T-helper 2 cell treated with Interferon-gamma antibody and Interleukin-4, amounts not matched to agents 5 μg/mL and 100 μg/mL, for 36 hours (primary cell): Measurements from ENCODE around the gene PTBP3.
"Not testable (repeated sequence)": the region's sequence is repeated elsewhere in the genome, so short reads cannot be mapped to it uniquely, and the experiment has no call there.

ENCODE experiments used
- DNase-seq: peaks from one replicate; pipeline ENCODE4 v3.0.0; 2021; ENCODE audit warnings: low spot score
- H3K27ac Mint-ChIP-seq: one replicate; pipeline ENCODE4 v1.8.0; 2021; ENCODE audit warnings: mild to moderate bottlenecking, mixed read lengths
- H3K27me3 Mint-ChIP-seq: one replicate; pipeline ENCODE4 v1.8.0; 2021; ENCODE audit warnings: low read depth, mixed read lengths
- H3K36me3 Mint-ChIP-seq: one replicate; pipeline ENCODE4 v1.8.0; 2021; ENCODE audit warnings: low read depth, mixed read lengths
- H3K4me1 Mint-ChIP-seq: one replicate; pipeline ENCODE4 v1.8.0; 2021; ENCODE audit warnings: low read depth, mixed read lengths
- H3K4me3 Mint-ChIP-seq: one replicate; pipeline ENCODE4 v1.8.0; 2022; ENCODE audit warnings: mild to moderate bottlenecking, moderate library complexity, mixed read lengths
- H3K9me3 Mint-ChIP-seq: one replicate; pipeline ENCODE4 v1.8.0; 2021; ENCODE audit warnings: mixed read lengths

PTBP3 gene

DNA sequence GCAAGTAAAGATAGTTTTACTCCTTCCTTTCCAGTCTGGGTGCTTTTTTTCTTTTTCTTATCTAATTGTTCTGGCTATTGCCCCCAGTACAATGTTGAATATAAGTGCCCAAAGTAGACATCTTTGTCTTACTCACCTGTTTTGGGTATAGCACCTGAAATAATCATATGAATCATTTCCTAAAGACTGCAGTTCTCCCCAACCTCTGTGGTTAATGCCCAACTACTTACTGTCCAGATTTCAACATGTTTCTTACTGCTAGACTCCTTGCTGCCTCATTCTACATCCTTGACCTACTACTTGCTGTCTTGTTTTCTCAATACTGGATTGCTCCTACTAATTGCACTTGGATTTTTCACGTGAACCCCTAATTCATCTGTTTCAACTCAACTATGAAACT lies 37.6 kb upstream of the PTBP3 start:
- peaks cover 18% of the 10 kb centered on the region for H3K9me3 Mint-ChIP-seq
- H3K27me3 Mint-ChIP-seq = no peaks in the 10 kb centered on the region
- no peak for DNase-seq
- no peak overlapping the region for H3K4me3 Mint-ChIP-seq
- no peak overlapping the region for H3K27ac Mint-ChIP-seq
- peaks cover 12% of the 10 kb centered on the region for H3K36me3 Mint-ChIP-seq
- peaks cover 7% of the 10 kb centered on the region for H3K4me1 Mint-ChIP-seq

- Mint-ChIP-seq H3K27ac (no peak overlapping the region), H3K36me3 (peaks cover 11% of the 10 kb centered on the region), H3K9me3 (peaks cover 26% of the 10 kb centered on the region), H3K27me3 (no peaks in the 10 kb centered on the region), H3K4me3 (no peak overlapping the region), H3K4me1 (peaks cover 5% of the 10 kb centered on the region)
- DNase-seq = no peak
Observed at GRCh38 chr9:112369817-112370216, 36.4 kb upstream of the PTBP3 start.

DNA sequence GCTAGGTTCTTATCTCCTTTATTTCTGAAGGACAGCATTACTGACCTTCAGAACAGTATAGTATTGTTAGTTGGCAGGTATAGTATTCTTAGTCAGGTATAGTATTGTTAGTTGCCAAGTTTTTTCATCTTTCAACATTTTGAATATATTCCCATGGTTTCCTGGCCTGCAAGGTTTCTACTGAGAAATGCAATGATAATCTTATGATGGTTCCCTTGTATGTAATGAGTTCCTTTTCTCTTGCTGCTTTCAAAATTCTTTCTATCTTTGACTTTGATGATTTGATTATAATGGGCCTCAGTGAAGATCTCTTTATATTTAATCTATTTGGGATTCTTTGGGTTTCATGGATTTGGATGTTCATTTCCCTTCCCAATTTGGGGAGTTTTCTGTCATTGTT lies 34.0 kb upstream of the PTBP3 start:
- H3K4me1 Mint-ChIP-seq = no peaks in the 10 kb centered on the region
- peaks cover 4% of the 10 kb centered on the region for H3K36me3 Mint-ChIP-seq

GRCh38 chr9:112366591-112366990 lies 33.2 kb upstream of the PTBP3 start:
- no peak for DNase-seq
- H3K27me3 Mint-ChIP-seq = peaks cover 5% of the 10 kb centered on the region
- no peak overlapping the region for H3K4me3 Mint-ChIP-seq
- H3K27ac Mint-ChIP-seq = no peak overlapping the region
- peaks cover 3% of the 10 kb centered on the region for H3K36me3 Mint-ChIP-seq
- H3K9me3 Mint-ChIP-seq = peaks cover 23% of the 10 kb centered on the region
- H3K4me1 Mint-ChIP-seq = peaks cover 2% of the 10 kb centered on the region

More for the DNA sequence above, 34.0 kb upstream of the PTBP3 start:
- Mint-ChIP-seq H3K4me3 (no peak overlapping the region), H3K9me3 (peaks cover 25% of the 10 kb centered on the region), H3K27me3 (peaks cover 4% of the 10 kb centered on the region), H3K27ac (no peak overlapping the region)
- no peak for DNase-seq

GRCh38 chr9:112365257-112365656 lies 31.8 kb upstream of the PTBP3 start:
- H3K4me3 Mint-ChIP-seq, H3K4me1 Mint-ChIP-seq, H3K27me3 Mint-ChIP-seq, H3K36me3 Mint-ChIP-seq, DNase-seq, H3K27ac Mint-ChIP-seq: not testable (repeated sequence)
- H3K9me3 Mint-ChIP-seq = peaks cover 23% of the 10 kb centered on the region

- Mint-ChIP-seq H3K27me3 (peaks cover 5% of the 10 kb centered on the region), H3K9me3 (peaks cover 19% of the 10 kb centered on the region), H3K27ac (no peak overlapping the region), H3K4me3 (no peak overlapping the region), H3K36me3 (peaks cover 3% of the 10 kb centered on the region), H3K4me1 (peaks cover 8% of the 10 kb centered on the region)
- no peak for DNase-seq
Observed at GRCh38 chr9:112364761-112365160, 31.3 kb upstream of the PTBP3 start.

- peaks cover 9% of the 10 kb centered on the region for H3K9me3 Mint-ChIP-seq
- H3K36me3 Mint-ChIP-seq = no peaks in the 10 kb centered on the region
- H3K27ac Mint-ChIP-seq = no peak overlapping the region
- no peak for DNase-seq
- H3K4me3 Mint-ChIP-seq = no peak overlapping the region
- peaks cover 5% of the 10 kb centered on the region for H3K27me3 Mint-ChIP-seq
- H3K4me1 Mint-ChIP-seq = peaks cover 8% of the 10 kb centered on the region
Observed at GRCh38 chr9:112361601-112362000, 28.2 kb upstream of the PTBP3 start.

DNA sequence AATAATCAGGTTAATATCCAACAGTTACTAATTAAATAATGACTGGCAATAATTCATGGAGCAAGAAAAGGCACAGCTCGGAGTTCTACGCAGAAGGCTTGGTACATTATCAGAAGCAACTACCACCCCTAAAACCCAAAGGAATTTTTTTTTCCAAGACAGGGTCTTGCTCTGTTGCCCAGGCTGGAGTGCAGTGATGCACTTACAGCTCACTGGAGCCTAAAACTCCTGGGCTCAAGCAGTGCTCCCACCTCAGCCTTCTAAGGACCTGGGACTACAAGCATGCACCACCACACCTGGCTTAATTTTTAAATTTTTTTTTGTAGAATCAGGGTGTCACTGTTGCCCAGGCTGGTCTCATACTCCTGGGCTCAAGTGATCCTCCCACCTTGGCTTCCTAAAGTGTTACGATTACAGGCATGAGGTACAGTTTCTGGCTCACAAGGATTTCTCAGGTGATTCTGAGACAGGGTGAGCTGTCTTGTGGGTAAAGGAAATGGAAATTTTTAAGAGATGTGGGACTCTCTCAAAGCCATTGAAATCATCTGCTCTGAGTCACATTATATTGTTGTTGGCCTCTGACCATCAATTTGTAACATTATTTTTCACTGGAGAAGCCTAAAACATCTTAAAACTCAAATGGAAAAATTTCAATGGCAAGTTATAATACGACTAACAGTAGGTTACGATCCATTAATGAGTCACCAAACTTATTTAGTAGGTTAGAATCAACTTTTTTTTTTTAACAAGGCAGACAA lies 26.8 kb upstream of the PTBP3 start:
- no peaks in the 10 kb centered on the region for H3K36me3 Mint-ChIP-seq
- peaks cover 5% of the 10 kb centered on the region for H3K27me3 Mint-ChIP-seq
- H3K4me3 Mint-ChIP-seq = no peak overlapping the region
- H3K27ac Mint-ChIP-seq = no peak overlapping the region
- no peak for DNase-seq
- peaks cover 13% of the 10 kb centered on the region for H3K4me1 Mint-ChIP-seq
- peaks cover 6% of the 10 kb centered on the region for H3K9me3 Mint-ChIP-seq

DNA sequence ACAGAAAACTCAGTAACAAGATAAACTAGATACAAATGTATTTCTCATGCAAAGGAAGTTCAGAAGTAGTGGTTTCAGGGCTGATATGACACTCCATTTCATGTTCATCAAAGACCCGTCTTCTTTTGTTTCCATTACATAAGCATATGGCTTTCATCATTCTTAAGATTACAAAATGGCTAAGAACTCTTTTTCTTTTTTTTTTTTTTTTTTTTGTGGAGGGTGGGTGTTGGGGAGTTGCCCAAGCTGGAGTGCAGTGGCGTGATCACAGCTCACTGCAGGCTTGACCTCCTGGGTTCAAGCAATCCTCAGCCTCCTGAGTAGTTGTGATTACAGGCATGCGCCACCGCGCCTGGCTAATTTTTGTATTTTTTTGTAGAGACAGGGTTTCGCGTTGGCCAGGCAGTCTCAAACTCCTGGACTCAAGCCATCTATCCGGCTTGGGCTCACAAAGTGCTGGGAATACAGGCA lies 22.0 kb upstream of the PTBP3 start:
- Mint-ChIP-seq H3K4me1 (peaks cover 20% of the 10 kb centered on the region), H3K36me3 (no peaks in the 10 kb centered on the region), H3K27me3 (no peaks in the 10 kb centered on the region), H3K4me3 (no peak overlapping the region), H3K9me3 (peaks cover 3% of the 10 kb centered on the region), H3K27ac (peak overlapping the region; percentile 83)
- DNase-seq = no peak

GRCh38 chr9:112354081-112354743 lies 20.8 kb upstream of the PTBP3 start:
- Mint-ChIP-seq H3K36me3 (no peaks in the 10 kb centered on the region), H3K27ac (no peak overlapping the region), H3K27me3 (no peaks in the 10 kb centered on the region), H3K9me3 (peaks cover 3% of the 10 kb centered on the region), H3K4me3 (no peak overlapping the region), H3K4me1 (peaks cover 18% of the 10 kb centered on the region)
- no peak for DNase-seq

GRCh38 chr9:112352209-112352608 lies 18.8 kb upstream of the PTBP3 start:
- Mint-ChIP-seq H3K36me3 (no peaks in the 10 kb centered on the region), H3K9me3 (peaks cover 7% of the 10 kb centered on the region), H3K4me3 (no peak overlapping the region), H3K27me3 (no peaks in the 10 kb centered on the region), H3K27ac (no peak overlapping the region), H3K4me1 (peaks cover 26% of the 10 kb centered on the region)
- DNase-seq = no peak

- Mint-ChIP-seq H3K4me1 (peaks cover 26% of the 10 kb centered on the region), H3K36me3 (no peaks in the 10 kb centered on the region)
Observed at GRCh38 chr9:112351184-112351583, 17.8 kb upstream of the PTBP3 start.

GRCh38 chr9:112349008-112349333 lies 15.6 kb upstream of the PTBP3 start:
- Mint-ChIP-seq H3K27ac (no peak overlapping the region), H3K9me3 (peaks cover 3% of the 10 kb centered on the region), H3K4me1 (peaks cover 10% of the 10 kb centered on the region), H3K36me3 (no peaks in the 10 kb centered on the region), H3K27me3 (no peaks in the 10 kb centered on the region), H3K4me3 (peak overlapping the region; percentile 75)
- DNase-seq = no peak

More at GRCh38 chr9:112351184-112351583, 17.8 kb upstream of the PTBP3 start:
- no peaks in the 10 kb centered on the region for H3K27me3 Mint-ChIP-seq
- no peak for DNase-seq
- H3K4me3 Mint-ChIP-seq = no peak overlapping the region
- H3K9me3 Mint-ChIP-seq = peaks cover 7% of the 10 kb centered on the region
- H3K27ac Mint-ChIP-seq = no peak overlapping the region

GRCh38 chr9:112348257-112349007 lies 15.0 kb upstream of the PTBP3 start:
- H3K36me3 Mint-ChIP-seq = no peaks in the 10 kb centered on the region
- H3K27me3 Mint-ChIP-seq = no peaks in the 10 kb centered on the region
- H3K9me3 Mint-ChIP-seq = peaks cover 3% of the 10 kb centered on the region
- H3K27ac Mint-ChIP-seq = peak overlapping the region; percentile 84
- peak; percentile 73 for DNase-seq
- H3K4me3 Mint-ChIP-seq = peak overlapping the region; percentile 75
- peaks cover 8% of the 10 kb centered on the region for H3K4me1 Mint-ChIP-seq
